GM21381 (cell line): ENCODE results near the gene CDH13.

Experiments used
- ATAC-seq: cut with Tn5 transposase; IDR thresholded peaks from one replicate; pipeline ENCODE4 v1.9.1; 2021; ENCODE audit warnings: mild to moderate bottlenecking, moderate library complexity; ENCODE audit not compliant: unreplicated experiment

Gene CDH13

DNA sequence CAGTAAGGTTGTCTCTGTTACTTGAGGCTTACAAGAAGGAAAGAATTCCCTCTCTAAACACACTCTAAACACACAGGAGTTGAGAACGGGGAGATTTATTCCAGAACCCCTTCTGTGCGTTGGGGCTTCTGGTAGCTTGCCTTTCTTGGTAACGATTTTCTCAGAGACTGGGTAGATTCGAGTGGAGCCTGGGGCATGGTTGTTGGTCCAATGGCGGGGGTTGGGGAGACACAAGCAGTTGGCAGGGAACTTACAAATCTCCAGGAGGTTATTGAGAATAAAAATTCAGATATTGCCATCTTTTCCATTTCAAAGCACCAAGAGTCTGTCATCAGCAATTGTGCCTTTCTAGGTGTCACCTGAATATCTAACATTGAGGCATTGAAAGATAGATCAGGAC, 251.7 kb downstream of the CDH13 start:
- no peak for ATAC-seq

DNA sequence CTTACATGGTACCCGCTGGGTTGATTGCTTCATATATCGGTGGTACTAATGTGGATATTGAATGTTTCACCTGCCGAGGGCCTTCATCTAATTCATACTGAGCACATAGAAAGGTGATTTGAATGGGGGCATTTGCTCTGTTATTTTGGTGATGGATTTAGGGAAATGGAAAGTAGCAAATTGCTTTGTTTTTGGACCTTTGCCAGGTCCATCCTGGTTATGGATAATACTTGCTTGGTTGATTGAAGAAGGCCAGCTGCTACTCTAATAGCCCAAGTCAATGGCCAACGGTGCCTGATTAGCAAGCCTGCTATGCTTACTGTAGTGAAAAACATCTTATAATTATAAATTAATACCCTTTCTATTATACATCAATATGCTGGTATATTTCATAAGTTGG, 253.6 kb downstream of the CDH13 start:
- no peak for ATAC-seq

DNA sequence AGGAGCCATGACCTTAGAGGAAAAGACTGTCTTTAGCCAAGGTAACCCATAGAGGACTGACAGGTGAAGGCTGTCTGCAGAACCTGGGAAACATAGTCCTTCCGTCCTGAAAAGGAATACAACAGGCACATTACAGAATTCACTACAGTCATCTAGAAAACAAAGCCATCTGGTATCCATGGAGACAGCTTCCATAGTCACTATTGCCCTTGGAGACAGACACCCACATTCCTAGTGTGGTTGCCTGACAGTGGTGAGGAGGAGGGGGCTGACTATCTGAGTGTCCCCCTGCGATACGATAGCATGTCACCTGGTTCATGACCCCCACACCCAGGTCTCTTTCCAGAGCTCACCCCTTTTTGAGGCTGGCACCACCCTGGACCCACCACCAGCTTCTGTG, 254.7 kb downstream of the CDH13 start:
- ATAC-seq, result no peak

DNA sequence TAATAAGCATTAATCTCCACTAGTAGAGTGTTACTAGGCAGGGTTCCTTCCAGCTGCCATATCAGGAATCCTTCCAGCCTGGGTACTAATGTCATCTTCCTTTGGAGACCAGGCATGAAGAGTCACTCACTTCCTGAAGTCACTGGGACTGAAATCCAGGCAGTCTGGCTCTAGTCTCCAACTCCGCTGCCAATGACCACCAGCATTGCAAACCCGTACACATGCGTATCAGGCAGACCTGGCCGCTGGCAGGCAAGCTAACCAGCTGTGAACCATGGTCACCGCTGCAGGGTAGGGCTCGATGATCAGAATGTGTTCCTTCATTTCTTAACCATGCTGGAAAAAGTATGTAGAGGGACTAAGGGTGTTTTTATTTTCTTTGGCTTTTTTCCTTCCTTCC, 255.5 kb downstream of the CDH13 start:
- ATAC-seq, result no peak

DNA sequence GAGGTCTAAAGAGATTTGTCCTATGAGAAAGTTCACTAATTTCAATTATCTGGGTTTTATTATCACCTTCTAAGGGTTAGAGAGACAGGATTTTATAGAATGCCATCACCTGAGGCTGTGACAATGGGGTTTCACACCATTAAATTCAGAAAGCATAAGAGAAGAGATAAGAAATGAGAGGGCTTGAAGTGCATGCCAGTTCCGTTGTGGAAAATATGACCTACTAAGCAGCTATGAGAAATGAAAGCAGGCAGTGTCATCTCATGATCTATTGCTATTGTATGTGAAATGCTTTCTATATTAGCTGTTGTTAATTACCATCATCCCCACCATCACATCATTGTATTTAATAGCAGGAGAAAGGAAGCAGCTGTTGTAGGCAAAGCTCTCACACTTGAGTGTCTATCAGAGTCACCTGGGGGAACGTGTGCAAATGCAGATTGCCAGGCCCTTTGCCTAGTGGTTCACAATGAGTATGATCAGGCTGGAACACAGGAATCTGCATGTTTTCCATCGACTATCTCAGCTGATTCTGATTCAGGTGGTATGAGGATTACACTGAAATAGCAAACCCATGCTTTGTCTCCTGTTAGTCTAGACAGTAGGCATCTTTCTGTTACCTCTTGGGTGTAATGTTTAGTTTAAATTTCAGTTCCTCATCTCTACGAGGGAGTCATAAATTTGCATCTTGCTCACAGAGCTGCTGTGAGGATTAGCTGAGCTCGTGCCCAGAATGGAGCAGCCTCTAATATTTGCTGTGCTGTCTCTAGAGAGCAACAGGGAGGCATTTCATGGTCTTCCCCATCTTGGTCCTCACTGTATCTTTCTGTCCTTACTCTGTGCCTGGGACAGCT, 256.4 kb downstream of the CDH13 start:
- no peak for ATAC-seq

DNA sequence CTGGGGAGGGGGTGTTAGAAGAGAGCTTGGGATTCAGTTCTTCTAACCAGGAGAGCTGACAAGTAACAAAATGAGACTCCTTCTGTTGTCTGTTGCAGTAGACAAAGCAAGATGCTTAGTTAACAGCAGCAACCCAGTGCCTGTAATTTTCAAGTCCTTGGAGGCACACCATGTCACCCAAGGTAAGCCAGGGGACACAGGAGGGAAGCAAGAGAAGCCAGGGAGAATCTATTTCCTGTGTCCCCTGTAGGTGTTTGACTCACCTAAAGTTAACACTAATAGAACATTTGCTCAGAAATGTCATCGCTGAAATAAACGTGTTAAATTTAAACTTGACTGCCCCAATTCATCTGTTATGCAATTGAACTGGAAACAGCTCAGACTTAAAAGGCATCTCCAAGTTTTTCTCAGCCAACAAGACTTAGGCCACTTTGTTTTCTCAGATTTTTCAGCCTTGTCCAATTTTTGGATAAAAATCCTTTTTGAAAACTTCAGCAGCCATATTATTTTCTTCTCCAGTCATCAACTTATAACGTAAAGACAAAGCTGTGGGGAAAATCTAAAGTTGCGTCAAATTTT, 257.6 kb downstream of the CDH13 start:
- ATAC-seq, result no peak

DNA sequence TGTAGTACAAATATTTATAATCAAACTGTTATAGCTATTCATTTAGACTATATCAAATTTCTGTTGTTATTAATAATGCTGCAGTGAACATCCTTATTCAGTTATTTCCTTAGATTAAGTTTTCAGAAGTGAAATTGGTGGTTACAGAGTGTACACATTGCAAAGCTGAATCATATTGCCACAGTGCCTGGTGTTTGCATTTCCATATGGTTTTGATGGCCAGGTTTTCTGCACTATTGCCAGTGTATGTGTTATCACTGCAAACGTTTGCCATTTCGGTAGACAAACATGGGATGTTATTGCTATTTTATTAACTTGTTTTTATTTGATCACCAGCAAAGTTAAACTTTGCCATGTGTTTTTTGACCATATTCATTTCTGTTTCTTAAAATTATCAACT, 259.4 kb downstream of the CDH13 start:
- no peak for ATAC-seq

DNA sequence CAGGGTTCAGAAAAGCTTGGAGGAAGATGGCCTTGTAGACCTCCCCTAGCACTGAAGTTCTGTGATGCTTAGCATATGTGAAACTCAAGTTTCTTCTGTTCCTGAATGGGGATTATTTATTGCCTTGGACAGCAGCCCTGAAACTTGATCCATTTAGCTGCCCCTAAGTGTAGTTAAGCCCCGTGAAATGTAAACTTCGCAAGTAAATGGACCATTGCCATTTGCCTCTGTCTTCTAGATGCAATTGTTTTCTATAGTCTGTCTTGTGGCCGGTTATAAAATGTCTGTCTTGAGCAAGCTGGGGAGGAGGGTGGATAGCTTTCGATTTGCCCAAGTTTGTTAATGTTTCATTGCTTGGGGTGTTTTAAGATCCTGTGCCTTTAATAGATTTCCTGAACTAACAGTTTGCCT, 261.8 kb downstream of the CDH13 start:
- ATAC-seq, result no peak

DNA sequence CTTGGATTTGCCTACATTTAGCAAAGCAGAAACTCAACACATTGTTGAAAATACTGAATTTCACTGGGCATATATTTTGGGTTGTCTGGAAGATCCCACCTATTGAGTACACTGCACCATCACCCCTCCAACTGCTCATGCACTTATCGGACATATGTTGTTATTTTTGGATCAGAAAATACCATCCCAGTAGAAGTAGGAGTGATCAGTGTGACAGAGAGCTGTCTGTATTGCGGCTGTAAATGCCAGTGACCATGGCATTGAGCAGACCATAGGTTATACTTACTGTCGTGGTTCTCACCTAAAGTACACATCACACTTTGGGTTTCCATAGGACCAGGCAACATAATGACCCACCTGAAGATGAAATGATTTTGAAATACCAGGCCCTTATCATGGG, 264.7 kb downstream of the CDH13 start:
- no peak for ATAC-seq

DNA sequence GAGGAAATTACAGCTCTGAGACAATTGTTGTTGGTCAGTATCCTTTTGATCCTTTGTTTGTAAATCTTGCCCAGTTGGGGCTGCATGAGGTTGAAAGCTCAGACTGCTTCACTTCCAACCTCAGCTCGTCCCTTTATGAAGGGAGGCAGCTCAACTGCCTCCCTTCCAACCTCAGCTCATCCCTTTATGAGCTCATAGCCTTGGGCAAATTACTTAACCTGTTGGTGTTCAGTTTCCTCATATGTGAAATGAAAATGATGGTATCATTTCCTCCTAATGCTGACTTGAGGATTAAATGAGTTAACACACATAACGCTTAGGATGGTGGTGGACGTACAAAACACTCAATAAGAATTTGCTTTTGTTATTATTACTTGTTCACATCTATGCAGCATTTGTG, 265.1 kb downstream of the CDH13 start:
- no peak for ATAC-seq

DNA sequence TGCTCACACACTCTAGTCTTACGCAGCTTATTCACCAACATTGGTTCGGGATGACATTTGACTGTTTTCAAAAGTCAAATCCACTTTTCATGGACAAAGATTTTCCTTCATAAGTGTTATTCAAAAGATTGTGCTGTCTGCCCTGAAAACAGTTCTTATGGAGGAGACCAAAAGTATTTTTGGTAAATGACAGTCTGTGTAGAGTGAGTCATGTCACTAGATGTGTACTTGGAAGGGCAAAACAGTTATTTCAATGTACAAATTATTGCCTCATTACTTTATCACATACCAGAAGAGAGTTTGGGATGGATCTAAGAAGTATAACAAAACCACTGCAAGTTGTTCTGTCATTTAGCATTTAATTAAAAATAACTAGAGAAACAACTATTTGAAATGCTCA, 265.6 kb downstream of the CDH13 start:
- ATAC-seq, result no peak

DNA sequence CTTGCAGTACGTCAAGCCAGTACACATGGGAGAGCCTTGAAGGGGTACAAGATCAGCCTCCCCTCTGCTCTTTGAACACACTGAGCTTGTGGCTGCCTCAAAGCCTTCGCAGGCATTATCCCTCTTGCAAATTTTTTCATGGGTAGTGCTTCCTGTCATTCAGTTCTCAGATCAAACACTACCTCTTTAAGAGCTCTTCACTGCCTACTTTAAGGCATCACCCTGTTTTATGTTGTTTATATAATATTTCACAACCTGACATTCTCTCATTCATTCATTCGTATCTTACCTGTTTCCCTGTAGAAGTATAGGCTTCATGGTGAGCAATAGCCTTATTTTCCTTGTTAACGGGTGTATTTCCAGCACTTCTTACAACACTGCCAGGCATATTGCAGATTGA, 269.1 kb downstream of the CDH13 start:
- ATAC-seq, result no peak

DNA sequence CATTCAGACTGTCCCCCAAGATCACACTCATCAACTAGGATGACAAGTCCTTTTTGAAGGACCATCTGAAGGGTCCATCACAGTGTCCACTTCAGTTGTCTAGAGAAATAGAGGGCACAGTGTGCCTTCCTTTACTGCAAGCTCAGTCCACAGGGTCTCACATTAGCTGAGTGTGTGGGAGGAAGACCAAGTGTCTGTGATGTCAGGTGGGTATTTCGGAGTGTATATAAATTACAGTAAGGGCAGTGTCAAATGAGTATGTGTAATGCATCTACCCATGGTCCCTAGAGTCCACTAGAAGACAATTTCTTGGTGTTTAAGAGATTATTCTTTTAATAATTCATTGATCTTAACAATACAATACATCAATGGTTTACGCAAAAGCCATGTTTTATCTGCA, 272.2 kb downstream of the CDH13 start:
- ATAC-seq, result no peak

DNA sequence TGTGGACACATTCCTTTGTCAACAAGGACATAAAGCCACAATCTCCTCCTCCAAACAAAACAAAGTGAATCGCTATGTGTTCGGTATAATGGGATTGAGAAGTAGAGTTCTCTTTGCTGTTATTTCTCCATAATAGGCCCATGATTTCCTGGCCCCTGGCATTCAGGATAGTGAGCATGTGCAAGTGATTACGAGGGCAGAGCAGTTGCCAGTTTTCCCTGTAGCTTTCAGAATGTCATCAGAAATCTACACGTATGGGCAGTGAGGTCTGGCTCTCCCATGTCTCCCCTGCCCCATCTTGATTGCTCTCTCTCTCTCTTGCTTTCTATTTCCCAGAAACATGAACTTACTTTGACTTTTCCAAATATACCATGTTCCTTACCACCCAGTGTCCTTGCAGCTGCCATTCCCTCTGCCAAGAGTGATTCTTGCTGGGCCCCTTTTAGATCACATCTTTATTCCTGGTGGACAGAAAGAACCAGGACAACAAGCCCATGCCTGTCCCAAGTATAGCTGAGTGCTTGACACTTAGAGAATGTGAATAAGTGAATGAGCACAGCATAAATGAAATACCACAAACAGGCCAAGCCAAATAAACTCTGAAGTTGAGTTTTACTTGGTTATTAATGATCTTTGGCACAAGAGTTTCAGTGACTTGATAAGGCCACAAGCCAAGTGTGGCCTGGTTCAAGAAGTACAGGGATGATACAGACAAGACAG, 273.1 kb downstream of the CDH13 start:
- no peak for ATAC-seq

DNA sequence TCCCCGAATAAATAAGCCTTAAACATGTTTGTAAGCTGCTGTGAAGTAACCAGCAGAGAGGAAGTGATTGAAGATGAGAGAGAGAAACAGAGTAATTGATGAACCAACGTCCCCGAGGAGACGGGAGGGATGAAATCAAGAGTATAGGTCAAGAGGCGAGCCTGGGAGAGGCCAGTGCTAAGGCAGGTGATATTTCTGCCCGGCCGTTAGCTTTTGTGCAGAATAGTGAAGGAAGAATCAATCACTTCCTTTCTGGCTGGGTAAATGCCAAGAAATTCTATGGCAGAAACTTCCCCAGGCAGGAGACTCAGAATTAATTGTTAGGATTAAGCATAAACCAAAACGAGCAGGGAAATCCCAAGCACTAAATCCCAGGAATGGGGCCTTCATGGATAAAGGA, 273.8 kb downstream of the CDH13 start:
- no peak for ATAC-seq

DNA sequence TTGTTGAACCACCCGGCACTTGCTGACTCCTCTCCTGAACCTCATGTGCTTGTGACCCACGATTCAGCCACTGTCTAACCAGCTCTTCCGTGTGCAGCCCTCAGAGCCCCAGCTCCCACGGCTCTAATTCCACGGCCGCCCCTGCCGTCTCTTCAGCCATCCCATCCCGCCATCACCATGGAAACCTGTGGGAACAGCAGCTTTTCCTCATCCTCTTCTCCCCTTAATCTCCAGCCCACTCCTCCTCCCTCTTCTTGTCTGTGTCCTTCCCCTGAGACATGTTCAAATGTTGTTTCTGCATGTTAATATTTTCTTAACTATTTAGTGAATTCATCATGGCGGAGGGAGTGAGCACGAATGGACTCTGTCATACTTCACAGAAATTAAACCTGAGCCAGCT, 285.2 kb downstream of the CDH13 start:
- no peak for ATAC-seq

DNA sequence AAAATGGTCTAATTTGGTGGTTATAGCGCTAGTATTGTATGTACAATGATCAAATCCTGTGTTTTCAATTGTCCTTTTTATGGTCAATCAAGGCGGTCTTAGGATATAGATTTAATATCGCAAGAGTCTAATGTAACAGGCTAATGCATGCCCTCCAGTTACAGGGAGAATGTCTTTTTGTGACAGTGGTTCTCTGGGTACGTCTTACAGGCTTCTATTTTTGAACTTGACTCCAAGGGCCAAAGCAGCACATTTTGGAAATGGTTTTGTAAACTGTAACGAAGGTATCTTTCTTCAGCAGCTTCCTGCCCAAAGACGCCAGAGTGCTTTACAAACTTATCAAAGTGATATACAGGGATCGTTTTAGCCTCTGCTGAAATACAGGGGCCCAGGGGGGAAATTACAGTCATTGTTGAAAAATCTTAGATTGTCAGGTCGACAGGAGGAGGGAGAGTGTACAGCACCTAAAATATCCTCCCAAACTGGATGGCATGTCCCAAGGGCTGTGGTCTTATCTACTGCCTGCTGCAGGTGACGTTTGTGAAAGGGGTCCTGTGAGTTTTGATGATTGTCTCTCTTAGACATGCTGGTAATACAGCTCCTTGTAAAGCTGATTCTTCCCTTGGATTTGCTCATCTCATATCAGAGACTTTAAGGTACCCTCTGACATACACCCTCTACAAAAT, 288.5 kb downstream of the CDH13 start:
- ATAC-seq, result no peak

DNA sequence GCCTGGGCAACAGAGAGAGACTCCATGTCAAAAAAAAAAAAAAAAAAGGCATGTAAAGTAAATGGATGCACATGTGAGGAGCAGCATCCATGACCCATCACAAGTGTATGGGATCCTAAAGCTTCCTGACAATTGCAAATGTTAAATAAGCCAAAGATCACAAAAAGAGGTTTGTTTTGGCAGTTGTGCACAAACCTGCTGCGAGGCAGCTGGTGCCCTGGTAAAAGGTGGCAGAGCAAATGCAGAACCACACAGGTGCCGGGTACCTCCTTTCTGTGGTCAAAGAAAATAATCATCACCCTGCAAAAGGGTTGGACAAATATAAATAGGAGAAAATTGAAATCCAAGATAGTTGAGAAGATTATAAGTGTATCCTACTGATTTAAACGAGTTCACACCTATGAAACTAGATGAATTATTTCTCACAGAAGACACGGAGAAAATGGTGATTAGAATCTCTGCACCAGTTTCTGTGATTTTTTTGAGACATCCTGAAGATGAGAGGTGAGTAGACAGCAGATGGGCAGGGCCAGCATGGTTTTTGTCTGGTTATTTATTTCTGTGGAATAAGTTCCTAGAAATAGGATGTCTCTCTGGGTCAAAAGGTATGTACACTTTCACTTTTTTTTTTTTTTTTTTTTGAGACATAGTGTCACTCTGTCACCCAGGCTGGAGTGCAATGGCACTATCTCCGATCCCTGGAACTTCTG, 291.3 kb downstream of the CDH13 start:
- ATAC-seq, result no peak

DNA sequence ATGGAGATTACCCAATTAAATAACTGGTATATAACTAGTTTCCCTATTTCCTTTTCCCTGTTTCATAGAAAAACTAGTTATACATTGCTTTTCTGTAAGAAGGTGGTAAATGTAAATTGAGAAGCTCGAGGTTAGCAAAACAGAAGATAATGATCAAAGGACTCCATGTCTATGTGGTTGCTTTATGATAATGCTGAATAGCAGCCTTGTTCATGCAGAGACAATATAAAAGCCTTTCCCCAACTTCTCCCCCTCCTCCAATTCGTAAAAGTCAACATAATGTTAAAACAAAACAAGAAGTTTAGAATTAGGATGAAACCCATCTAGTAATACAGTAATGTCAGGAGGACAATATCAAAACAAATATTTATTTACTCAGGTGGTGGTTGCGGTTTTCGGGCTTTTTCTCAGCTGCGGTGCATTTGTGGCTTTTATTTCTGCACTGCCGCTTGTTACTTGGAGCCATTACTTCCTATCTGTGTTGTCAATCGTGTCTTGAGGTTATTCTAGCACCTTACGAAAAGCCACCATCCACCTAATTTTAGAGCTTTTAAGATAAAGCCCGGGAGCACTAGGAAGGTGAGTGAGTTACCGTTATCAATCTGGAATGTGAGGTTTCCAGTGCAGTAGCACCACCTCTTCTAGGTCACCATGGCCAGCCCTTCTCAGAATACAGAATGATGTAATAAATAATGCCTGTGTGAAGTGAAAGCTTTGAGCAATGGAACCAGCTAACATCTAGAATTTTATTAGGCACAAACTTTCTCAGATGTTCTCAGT, 297.5 kb downstream of the CDH13 start:
- ATAC-seq, result no peak

DNA sequence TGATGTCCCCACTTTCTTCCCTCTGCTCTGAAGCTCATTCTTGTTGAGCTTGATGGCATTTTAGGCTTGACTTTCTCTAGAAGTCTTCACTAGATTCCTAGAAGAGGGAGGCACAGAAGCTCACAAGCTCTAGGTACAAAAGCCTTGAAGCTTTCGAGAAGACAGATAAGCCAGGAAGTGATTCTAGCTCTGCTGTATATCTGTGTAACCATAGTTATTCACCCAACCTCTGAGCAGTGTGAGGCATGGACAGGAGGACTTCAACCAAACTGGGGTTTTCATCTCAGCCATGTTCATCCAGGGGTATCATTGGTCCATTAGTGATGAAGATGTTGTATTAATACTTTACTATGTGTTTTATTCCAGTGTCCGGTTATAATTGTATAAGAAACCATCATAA, 299.7 kb downstream of the CDH13 start:
- no peak for ATAC-seq
